Osteoblast (primary cell): ENCODE measurements around the gene RGS5. TPM values are rescaled to one million over a fixed set of nuclear protein-coding genes. Genes with fewer than 3 reads are reported as not detected.

Source experiments
- DNase-seq: peaks from one replicate; pipeline ENCODE4 v3.0.0; 2011; ENCODE audit warnings: low spot score, mixed read lengths; ENCODE audit not compliant: insufficient read length; ENCODE audit errors: missing footprints
- H2AFZ ChIP-seq: 2 replicates; pipeline ENCODE4 v1.6.0; 2011; ENCODE audit warnings: mild to moderate bottlenecking, low read length
- H3K27ac ChIP-seq: 2 replicates; pipeline ENCODE4 v1.5.1; 2011; ENCODE audit warnings: mild to moderate bottlenecking, low read depth, low read length, moderate library complexity
- H3K27me3 ChIP-seq: 2 replicates; pipeline ENCODE4 v1.6.0; 2012; ENCODE audit warnings: mild to moderate bottlenecking, control low read depth, inconsistent platforms, low read length, moderate library complexity; ENCODE audit not compliant: insufficient read depth
- H3K36me3 ChIP-seq: 2 replicates; pipeline ENCODE4 v1.5.1; 2011; ENCODE audit warnings: mild to moderate bottlenecking, low read length, control low read depth, moderate library complexity; ENCODE audit not compliant: insufficient read depth
- H3K4me1 ChIP-seq: 2 replicates; pipeline ENCODE4 v1.5.1; 2011; ENCODE audit warnings: mild to moderate bottlenecking, low read length, control low read depth, moderate library complexity; ENCODE audit not compliant: insufficient read depth
- H3K4me2 ChIP-seq: 2 replicates; pipeline ENCODE4 v1.6.0; 2011; ENCODE audit warnings: mild to moderate bottlenecking, low read length; ENCODE audit not compliant: insufficient read depth
- H3K4me3 ChIP-seq: fragments of 200-600 bp; sonication (generic); 3 replicates; pipeline ENCODE4 v1.5.1; 2012; ENCODE audit warnings: mild to moderate bottlenecking, low read length, inconsistent platforms; ENCODE audit not compliant: insufficient read depth
- H3K79me2 ChIP-seq: 2 replicates; pipeline ENCODE4 v1.6.0; 2012; ENCODE audit warnings: mild to moderate bottlenecking, low read length, control low read depth, inconsistent platforms; ENCODE audit not compliant: insufficient read depth
- H3K9me3 ChIP-seq: 2 replicates; pipeline ENCODE4 v1.5.1; 2011; ENCODE audit warnings: low read depth, low read length, control low read depth
- H4K20me1 ChIP-seq: 2 replicates; pipeline ENCODE4 v1.6.0; 2012; ENCODE audit warnings: mild to moderate bottlenecking, low read length, control low read depth; ENCODE audit not compliant: insufficient read depth
- total RNA-seq: library from RNA; depleted of rRNA; stranded (reverse); fragments of >200 nt; gene quantifications from 2 replicates; pipeline ENCODE4 v1.2.3, GENCODE V29; 2012
- TF ChIP-seq, protein P1 (sequence below): IDR thresholded peaks from 2 replicates; pipeline ENCODE4 v1.5.1; 2011; ENCODE audit warnings: mild to moderate bottlenecking, low read depth, low read length, moderate library complexity; ENCODE audit errors: extremely low read depth

RGS5 gene
- total RNA-seq, 1 donor = 1.8 TPM

- H3K27ac ChIP-seq = no peak overlapping the region
- H3K4me2 ChIP-seq = peak overlapping the region; percentile 32
- no peaks in the 10 kb centered on the region for H4K20me1 ChIP-seq
- no peaks in the 10 kb centered on the region for H3K27me3 ChIP-seq
- peak overlapping the region; percentile 2 for H2AFZ ChIP-seq
- no peaks in the 10 kb centered on the region for H3K36me3 ChIP-seq
- no peak overlapping the region for H3K4me3 ChIP-seq
- H3K9me3 ChIP-seq = no peaks in the 10 kb centered on the region
- H3K79me2 ChIP-seq = no peaks in the 10 kb centered on the region
- peaks cover 14% of the 10 kb centered on the region for H3K4me1 ChIP-seq
- TF ChIP-seq, protein P1, sequence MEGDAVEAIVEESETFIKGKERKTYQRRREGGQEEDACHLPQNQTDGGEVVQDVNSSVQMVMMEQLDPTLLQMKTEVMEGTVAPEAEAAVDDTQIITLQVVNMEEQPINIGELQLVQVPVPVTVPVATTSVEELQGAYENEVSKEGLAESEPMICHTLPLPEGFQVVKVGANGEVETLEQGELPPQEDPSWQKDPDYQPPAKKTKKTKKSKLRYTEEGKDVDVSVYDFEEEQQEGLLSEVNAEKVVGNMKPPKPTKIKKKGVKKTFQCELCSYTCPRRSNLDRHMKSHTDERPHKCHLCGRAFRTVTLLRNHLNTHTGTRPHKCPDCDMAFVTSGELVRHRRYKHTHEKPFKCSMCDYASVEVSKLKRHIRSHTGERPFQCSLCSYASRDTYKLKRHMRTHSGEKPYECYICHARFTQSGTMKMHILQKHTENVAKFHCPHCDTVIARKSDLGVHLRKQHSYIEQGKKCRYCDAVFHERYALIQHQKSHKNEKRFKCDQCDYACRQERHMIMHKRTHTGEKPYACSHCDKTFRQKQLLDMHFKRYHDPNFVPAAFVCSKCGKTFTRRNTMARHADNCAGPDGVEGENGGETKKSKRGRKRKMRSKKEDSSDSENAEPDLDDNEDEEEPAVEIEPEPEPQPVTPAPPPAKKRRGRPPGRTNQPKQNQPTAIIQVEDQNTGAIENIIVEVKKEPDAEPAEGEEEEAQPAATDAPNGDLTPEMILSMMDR = no peak
- no peak for DNase-seq
These were observed 108.1 kb downstream of the RGS5 start for GRCh38 chr1:163094589-163094988.

GRCh38 chr1:163094182-163094581 is 108.5 kb downstream of the RGS5 start:
- no peak overlapping the region for H3K4me3 ChIP-seq
- TF ChIP-seq, protein P1 = no peak
- no peaks in the 10 kb centered on the region for H3K9me3 ChIP-seq
- H2AFZ ChIP-seq = no peak overlapping the region
- no peaks in the 10 kb centered on the region for H3K27me3 ChIP-seq
- no peak for DNase-seq
- H3K4me1 ChIP-seq = peaks cover 14% of the 10 kb centered on the region
- no peak overlapping the region for H3K27ac ChIP-seq
- H4K20me1 ChIP-seq = no peaks in the 10 kb centered on the region
- peak overlapping the region; percentile 32 for H3K4me2 ChIP-seq
- no peaks in the 10 kb centered on the region for H3K79me2 ChIP-seq
- no peaks in the 10 kb centered on the region for H3K36me3 ChIP-seq

DNA sequence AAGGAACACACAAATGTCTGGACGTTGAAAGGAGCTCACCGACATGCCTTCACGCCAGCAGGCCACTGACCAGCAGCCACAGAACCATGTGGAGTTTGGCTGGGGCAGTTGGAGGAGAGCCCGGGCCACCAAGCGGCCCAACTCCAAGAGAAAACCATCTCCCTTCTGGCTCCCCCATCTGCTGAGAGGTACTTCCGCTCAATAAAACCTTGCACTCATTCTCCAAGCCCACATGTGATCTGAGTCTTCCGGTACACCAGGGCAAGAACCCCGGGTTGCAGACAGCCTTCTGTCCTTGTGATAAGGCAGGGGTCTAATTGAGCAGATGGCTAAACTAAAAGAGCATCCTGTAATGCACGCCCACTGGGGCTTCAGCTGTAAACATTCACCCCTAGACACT is 109.1 kb downstream of the RGS5 start:
- H2AFZ ChIP-seq = peak overlapping the region; percentile 7
- no peak overlapping the region for H3K27ac ChIP-seq
- H4K20me1 ChIP-seq = no peaks in the 10 kb centered on the region
- no peaks in the 10 kb centered on the region for H3K79me2 ChIP-seq
- no peaks in the 10 kb centered on the region for H3K36me3 ChIP-seq
- H3K4me1 ChIP-seq = peaks cover 14% of the 10 kb centered on the region
- H3K9me3 ChIP-seq = no peaks in the 10 kb centered on the region
- TF ChIP-seq, protein P1 = no peak
- no peak overlapping the region for H3K4me3 ChIP-seq
- no peaks in the 10 kb centered on the region for H3K27me3 ChIP-seq
- no peak for DNase-seq
- no peak overlapping the region for H3K4me2 ChIP-seq

DNA sequence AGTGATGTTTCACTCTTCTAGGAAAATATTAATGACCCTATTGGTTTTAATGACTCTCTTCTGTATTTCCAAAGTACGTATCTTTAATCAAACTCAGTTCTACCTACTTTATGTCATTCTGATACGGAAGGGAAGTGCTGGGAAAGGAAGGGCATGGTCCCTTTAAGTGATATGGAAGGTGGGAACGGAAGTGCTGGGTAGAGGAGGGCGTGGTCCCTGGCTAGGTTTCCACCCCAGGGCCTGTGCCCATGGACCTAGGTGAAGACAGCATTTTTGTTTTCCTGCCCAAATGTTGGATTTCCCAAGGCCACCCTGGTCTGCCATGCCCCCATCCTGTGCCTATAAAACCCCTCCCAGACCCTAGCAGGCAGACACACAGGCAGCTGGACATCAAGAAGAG is 109.5 kb downstream of the RGS5 start:
- H3K79me2 ChIP-seq = no peaks in the 10 kb centered on the region
- no peaks in the 10 kb centered on the region for H3K9me3 ChIP-seq
- no peaks in the 10 kb centered on the region for H3K36me3 ChIP-seq
- peak overlapping the region; percentile 7 for H2AFZ ChIP-seq
- no peak overlapping the region for H3K27ac ChIP-seq
- H3K4me1 ChIP-seq = peaks cover 14% of the 10 kb centered on the region
- H3K27me3 ChIP-seq = no peaks in the 10 kb centered on the region
- H3K4me2 ChIP-seq = no peak overlapping the region
- DNase-seq = no peak
- H3K4me3 ChIP-seq = no peak overlapping the region
- TF ChIP-seq, protein P1 = no peak
- H4K20me1 ChIP-seq = no peaks in the 10 kb centered on the region

Other genes with a start within 250 kb of the RGS5 start
- 130 and 142 TPM in 2 replicates for gene RGS4, start 133.6 kb downstream of the RGS5 start, total RNA-seq
- 1.8 and 3.2 TPM in 2 replicates for gene NUF2, start 119.0 kb upstream of the RGS5 start, total RNA-seq